H9 (cell line): ENCODE measurements around the gene GORAB. TPM values are rescaled to one million over a fixed set of nuclear protein-coding genes. Genes with fewer than 3 reads are reported as not detected.

ENCODE experiments used
- DNase-seq: peaks from one replicate; pipeline ENCODE4 v3.0.0-alpha.2; 2017
- H2AFZ ChIP-seq: one replicate; pipeline ENCODE4 v1.6.1; 2013; ENCODE audit warnings: mild to moderate bottlenecking, low read length, control low read depth, moderate library complexity
- H2AK5ac ChIP-seq: 2 replicates; pipeline ENCODE4 v1.6.1; 2013; ENCODE audit warnings: low read length, control low read depth, mixed read lengths; ENCODE audit not compliant: insufficient read length
- H2BK120ac ChIP-seq: one replicate; pipeline ENCODE4 v1.6.1; 2013; ENCODE audit warnings: low read depth, mild to moderate bottlenecking, low read length, control low read depth, inconsistent platforms; ENCODE audit not compliant: poor library complexity, severe bottlenecking
- H2BK12ac ChIP-seq: 2 replicates; pipeline ENCODE4 v1.6.1; 2013; ENCODE audit warnings: low read length, control low read depth, mixed read lengths, low read depth; ENCODE audit not compliant: insufficient read length
- H2BK15ac ChIP-seq: 2 replicates; pipeline ENCODE4 v1.6.1; 2013; ENCODE audit warnings: low read depth, low read length, control low read depth
- H2BK20ac ChIP-seq: one replicate; pipeline ENCODE4 v1.6.1; 2013; ENCODE audit warnings: low read depth, mild to moderate bottlenecking, low read length, control low read depth, inconsistent platforms; ENCODE audit not compliant: poor library complexity, severe bottlenecking
- H2BK5ac ChIP-seq: 2 replicates; pipeline ENCODE4 v1.6.1; 2013; ENCODE audit warnings: low read length, control low read depth, mixed read lengths; ENCODE audit not compliant: insufficient read length
- H3K14ac ChIP-seq: 2 replicates; pipeline ENCODE4 v1.6.1; 2013; ENCODE audit warnings: low read length, control low read depth; ENCODE audit not compliant: insufficient read depth
- H3K18ac ChIP-seq: 2 replicates; pipeline ENCODE4 v1.6.1; 2013; ENCODE audit warnings: low read depth, mild to moderate bottlenecking, mixed read lengths, low read length, control low read depth; ENCODE audit not compliant: insufficient read length
- H3K23ac ChIP-seq: 2 replicates; pipeline ENCODE4 v1.6.1; 2013; ENCODE audit warnings: low read length, control low read depth, mixed read lengths, low read depth; ENCODE audit not compliant: insufficient read length
- H3K23me2 ChIP-seq: 2 replicates; pipeline ENCODE4 v1.6.1; 2013; ENCODE audit warnings: low read depth, mild to moderate bottlenecking, mixed read lengths, low read length, control low read depth; ENCODE audit not compliant: insufficient read length, poor library complexity, severe bottlenecking
- H3K27ac ChIP-seq: 2 replicates; pipeline ENCODE4 v1.5.1; 2013; ENCODE audit warnings: low read length, control low read depth, mixed read lengths, low read depth; ENCODE audit not compliant: insufficient read length
- H3K27me3 ChIP-seq: 2 replicates; pipeline ENCODE4 v1.6.1; 2013; ENCODE audit warnings: low read length, control low read depth, inconsistent platforms; ENCODE audit not compliant: insufficient read depth
- H3K4ac ChIP-seq: 2 replicates; pipeline ENCODE4 v1.6.1; 2013; ENCODE audit warnings: low read depth, mild to moderate bottlenecking, control low read depth, inconsistent platforms, low read length, moderate library complexity
- H3K4me1 ChIP-seq: 2 replicates; pipeline ENCODE4 v1.6.1; 2013; ENCODE audit warnings: low read length, control low read depth, inconsistent platforms; ENCODE audit not compliant: insufficient read depth
- H3K4me2 ChIP-seq: 2 replicates; pipeline ENCODE4 v1.6.1; 2013; ENCODE audit warnings: low read length, control low read depth, mixed read lengths; ENCODE audit not compliant: insufficient read length, insufficient read depth
- H3K56ac ChIP-seq: 2 replicates; pipeline ENCODE4 v1.6.1; 2013; ENCODE audit warnings: low read depth, mild to moderate bottlenecking, mixed read lengths, low read length, control low read depth; ENCODE audit not compliant: insufficient read length
- H3K79me1 ChIP-seq: 2 replicates; pipeline ENCODE4 v1.6.1; 2013; ENCODE audit warnings: low read depth, mild to moderate bottlenecking, moderate library complexity, low read length, control low read depth, inconsistent platforms; ENCODE audit not compliant: insufficient read depth, poor library complexity, severe bottlenecking
- H3K79me2 ChIP-seq: 2 replicates; pipeline ENCODE4 v1.6.1; 2013; ENCODE audit warnings: low read length, control low read depth, inconsistent platforms; ENCODE audit not compliant: insufficient read depth
- H3K9ac ChIP-seq: 2 replicates; pipeline ENCODE4 v1.6.1; 2013; ENCODE audit warnings: low read length, control low read depth, mixed read lengths; ENCODE audit not compliant: insufficient read length; ENCODE audit errors: extremely low read depth
- H3K9me3 ChIP-seq: one replicate; pipeline ENCODE4 v1.6.1; 2013; ENCODE audit warnings: low read depth, low read length, inconsistent platforms; ENCODE audit not compliant: control insufficient read depth
- H3T11ph ChIP-seq: one replicate; pipeline ENCODE4 v1.6.1; 2013; ENCODE audit warnings: mild to moderate bottlenecking, low read length, control low read depth, inconsistent platforms
- H4K20me1 ChIP-seq: one replicate; pipeline ENCODE4 v1.6.1; 2013; ENCODE audit not compliant: control insufficient read depth, insufficient read length, insufficient read depth
- H4K5ac ChIP-seq: 2 replicates; pipeline ENCODE4 v1.6.1; 2013; ENCODE audit warnings: low read depth, mild to moderate bottlenecking, mixed read lengths, low read length, control low read depth; ENCODE audit not compliant: insufficient read length
- H4K8ac ChIP-seq: replicated peaks from 2 replicates; pipeline ENCODE4 v1.6.1; 2013; ENCODE audit warnings: low read length, control low read depth, mixed read lengths, low read depth; ENCODE audit not compliant: insufficient read length
- H4K91ac ChIP-seq: 2 replicates; pipeline ENCODE4 v1.6.1; 2013; ENCODE audit warnings: low read depth, mild to moderate bottlenecking, moderate library complexity, mixed read lengths, low read length, control low read depth; ENCODE audit not compliant: insufficient read length
- H3K27ac Mint-ChIP-seq, 3 experiments: 2 replicates in 2 of 3; 3 replicates in 1 of 3; pipeline ENCODE4 v1.8.0; 2020 to 2021; ENCODE audit warnings: mixed read lengths in 3 of 3, mild to moderate bottlenecking in 1 of 3, moderate library complexity in 1 of 3
- H3K27me3 Mint-ChIP-seq: 2 replicates; pipeline ENCODE4 v1.8.0; 2021; ENCODE audit warnings: low read depth, mild to moderate bottlenecking, moderate library complexity, mixed read lengths
- H3K36me3 Mint-ChIP-seq, 3 experiments: 2 replicates in 2 of 3; 3 replicates in 1 of 3; pipeline ENCODE4 v1.8.0; 2020 to 2021; ENCODE audit warnings: low read depth in 3 of 3, mixed read lengths in 3 of 3; ENCODE audit not compliant: insufficient read depth in 1 of 3
- H3K4me1 Mint-ChIP-seq, 2 experiments: 2 replicates each; pipeline ENCODE4 v1.8.0; 2020; ENCODE audit warnings: mixed read lengths in 2 of 2
- H3K4me3 Mint-ChIP-seq, 2 experiments: 2 replicates in 1 of 2; 3 replicates in 1 of 2; pipeline ENCODE4 v1.8.0; 2020 to 2021; ENCODE audit warnings: mild to moderate bottlenecking in 2 of 2, mixed read lengths in 2 of 2, moderate library complexity in 1 of 2
- H3K9me3 Mint-ChIP-seq, 2 experiments: 2 replicates in 1 of 2; 3 replicates in 1 of 2; pipeline ENCODE4 v1.8.0; 2020; ENCODE audit warnings: mild to moderate bottlenecking in 2 of 2, mixed read lengths in 2 of 2, moderate library complexity in 1 of 2
- whole genome bisulfite sequencing: extraction: QIAGEN DNeasy Blood & Tissue Kit; methylation state at CpG from one replicate; pipeline ENCODE4 v1.1.7; 2013; ENCODE audit warnings: missing lambda C conversion rate, low lambda C conversion rate, mixed read lengths; ENCODE audit not compliant: insufficient read length; ENCODE audit errors: extremely low coverage; 5-methylcytosine and 5-hydroxymethylcytosine counted together
- total RNA-seq: library from RNA; stranded (reverse); gene quantifications from 2 replicates; pipeline ENCODE4 v1.2.1, GENCODE V29; 2021
- TF ChIP-seq, protein P1 (sequence below): fragments of 200-600 bp; sonication (generic); conservative IDR thresholded peaks from 3 replicates; pipeline ENCODE4 v1.8.0; 2021; ENCODE audit warnings: antibody characterized with exemption, mild to moderate bottlenecking

GORAB gene
- total RNA-seq, 1 experiment from 2014 or later = 17.8 TPM

DNA sequence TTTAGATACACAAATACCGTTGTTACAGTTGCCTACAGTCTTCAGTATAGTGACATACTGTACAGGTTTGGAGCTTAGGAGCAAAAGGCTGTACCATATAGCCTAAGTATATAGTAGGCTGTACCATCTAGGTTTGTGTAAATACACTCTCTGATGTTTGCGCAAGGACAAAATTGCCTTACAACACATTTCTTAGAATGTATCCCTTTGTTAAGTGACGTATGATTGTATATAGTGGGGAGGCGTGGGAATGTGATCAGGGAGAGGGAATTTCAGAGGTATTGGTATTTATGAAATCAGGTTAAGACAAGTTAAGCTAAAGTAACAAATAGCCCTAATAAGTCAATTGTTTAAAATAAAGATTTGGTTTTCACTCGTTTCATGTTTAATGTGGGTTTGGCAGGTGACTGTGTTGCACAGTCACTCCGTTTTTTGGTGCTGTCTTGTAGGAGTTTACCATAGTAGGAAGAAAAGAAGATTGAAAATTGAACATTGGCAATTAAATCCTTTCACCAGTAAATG lies 2.7 kb downstream of the GORAB start:
- Histone ChIP-seq H2BK15ac (no peak overlapping the region), H3K4me2 (no peak overlapping the region), H3K79me1 (peaks cover 6% of the 10 kb centered on the region), H3T11ph (no peak overlapping the region), H2BK20ac (no peak overlapping the region), H2BK5ac (no peak overlapping the region), H3K27ac (no peak overlapping the region), H3K9me3 (no peaks in the 10 kb centered on the region), H4K5ac (no peak overlapping the region), H3K23ac (no peak overlapping the region), H4K91ac (no peak overlapping the region), H2BK12ac (no peak overlapping the region), H3K27me3 (no peaks in the 10 kb centered on the region), H3K4me1 (no peaks in the 10 kb centered on the region; the same call in 1 of the 2 replicates), H4K20me1 (no peaks in the 10 kb centered on the region), H4K8ac (no peak overlapping the region), H3K18ac (no peak overlapping the region), H3K14ac (no peak overlapping the region), H2AFZ (no peak overlapping the region), H3K9ac (no peak overlapping the region), H3K79me2 (peaks cover 21% of the 10 kb centered on the region; the same call in 1 of the 2 replicates), H3K56ac (no peak overlapping the region), H2BK120ac (no peak overlapping the region), H3K23me2 (no peaks in the 10 kb centered on the region), H2AK5ac (no peak overlapping the region), H3K4ac (no peak overlapping the region)
- WGBS = no CpG with 5 or more reads among the region's 6 CpGs
- TF ChIP-seq, protein P1, sequence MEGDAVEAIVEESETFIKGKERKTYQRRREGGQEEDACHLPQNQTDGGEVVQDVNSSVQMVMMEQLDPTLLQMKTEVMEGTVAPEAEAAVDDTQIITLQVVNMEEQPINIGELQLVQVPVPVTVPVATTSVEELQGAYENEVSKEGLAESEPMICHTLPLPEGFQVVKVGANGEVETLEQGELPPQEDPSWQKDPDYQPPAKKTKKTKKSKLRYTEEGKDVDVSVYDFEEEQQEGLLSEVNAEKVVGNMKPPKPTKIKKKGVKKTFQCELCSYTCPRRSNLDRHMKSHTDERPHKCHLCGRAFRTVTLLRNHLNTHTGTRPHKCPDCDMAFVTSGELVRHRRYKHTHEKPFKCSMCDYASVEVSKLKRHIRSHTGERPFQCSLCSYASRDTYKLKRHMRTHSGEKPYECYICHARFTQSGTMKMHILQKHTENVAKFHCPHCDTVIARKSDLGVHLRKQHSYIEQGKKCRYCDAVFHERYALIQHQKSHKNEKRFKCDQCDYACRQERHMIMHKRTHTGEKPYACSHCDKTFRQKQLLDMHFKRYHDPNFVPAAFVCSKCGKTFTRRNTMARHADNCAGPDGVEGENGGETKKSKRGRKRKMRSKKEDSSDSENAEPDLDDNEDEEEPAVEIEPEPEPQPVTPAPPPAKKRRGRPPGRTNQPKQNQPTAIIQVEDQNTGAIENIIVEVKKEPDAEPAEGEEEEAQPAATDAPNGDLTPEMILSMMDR = no peak
- DNase-seq = no peak
- no peak overlapping the region; a peak in 1 of 7 replicates for H3K27ac Mint-ChIP-seq
- no peaks in the 10 kb centered on the region for H3K9me3 Mint-ChIP-seq
- no peak overlapping the region for H3K4me3 Mint-ChIP-seq
- peaks cover 3 to 5% of the 10 kb centered on the region in 2 experiments for H3K4me1 Mint-ChIP-seq
- no peaks in the 10 kb centered on the region for H3K27me3 Mint-ChIP-seq
- H3K36me3 Mint-ChIP-seq = peaks cover 6 to 21% (median 21%) of the 10 kb centered on the region in 3 experiments; a peak in 5 of 7 replicates
